OCI-LY1 (cell line): Measurements from ENCODE around the gene CTSO.

ENCODE experiments used
- EZH2 ChIP-seq: fragments of 200-600 bp; sonication (generic), shearing (Covaris generic); IDR thresholded peaks from 2 replicates; pipeline ENCODE4 v1.8.0; 2017; ENCODE audit warnings: borderline replicate concordance, mixed run types, mild to moderate bottlenecking, antibody characterized with exemption, low read length, moderate library complexity, mixed read lengths
- TF ChIP-seq, protein P1 (sequence below): fragments of 200-600 bp; sonication (generic), shearing (Covaris generic); IDR thresholded peaks from 2 replicates; pipeline ENCODE4 v1.5.1; 2017; ENCODE audit warnings: mild to moderate bottlenecking, antibody characterized with exemption, low read length, moderate library complexity, mixed read lengths

DNA sequence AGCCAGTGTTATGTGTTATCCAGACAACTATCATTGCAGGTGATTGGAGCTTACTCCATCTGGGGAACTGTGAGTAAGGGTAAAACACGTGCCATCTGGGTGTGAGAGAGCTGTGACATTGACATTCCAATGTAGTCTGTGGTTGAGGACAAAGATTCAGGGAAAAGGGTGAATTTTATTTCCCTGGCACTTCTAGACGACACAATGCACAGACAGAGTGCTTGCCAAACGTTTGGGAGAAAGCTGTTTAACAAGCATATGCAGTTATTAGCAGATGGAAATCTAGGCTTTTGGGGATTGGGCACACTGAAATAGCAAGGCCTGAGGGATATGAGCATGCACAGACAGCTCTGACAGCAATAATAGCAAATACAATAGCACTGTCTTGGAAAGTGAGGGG is 21.3 kb upstream of the CTSO start:
- TF ChIP-seq, protein P1, sequence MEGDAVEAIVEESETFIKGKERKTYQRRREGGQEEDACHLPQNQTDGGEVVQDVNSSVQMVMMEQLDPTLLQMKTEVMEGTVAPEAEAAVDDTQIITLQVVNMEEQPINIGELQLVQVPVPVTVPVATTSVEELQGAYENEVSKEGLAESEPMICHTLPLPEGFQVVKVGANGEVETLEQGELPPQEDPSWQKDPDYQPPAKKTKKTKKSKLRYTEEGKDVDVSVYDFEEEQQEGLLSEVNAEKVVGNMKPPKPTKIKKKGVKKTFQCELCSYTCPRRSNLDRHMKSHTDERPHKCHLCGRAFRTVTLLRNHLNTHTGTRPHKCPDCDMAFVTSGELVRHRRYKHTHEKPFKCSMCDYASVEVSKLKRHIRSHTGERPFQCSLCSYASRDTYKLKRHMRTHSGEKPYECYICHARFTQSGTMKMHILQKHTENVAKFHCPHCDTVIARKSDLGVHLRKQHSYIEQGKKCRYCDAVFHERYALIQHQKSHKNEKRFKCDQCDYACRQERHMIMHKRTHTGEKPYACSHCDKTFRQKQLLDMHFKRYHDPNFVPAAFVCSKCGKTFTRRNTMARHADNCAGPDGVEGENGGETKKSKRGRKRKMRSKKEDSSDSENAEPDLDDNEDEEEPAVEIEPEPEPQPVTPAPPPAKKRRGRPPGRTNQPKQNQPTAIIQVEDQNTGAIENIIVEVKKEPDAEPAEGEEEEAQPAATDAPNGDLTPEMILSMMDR, result no peak
- no peak for TF ChIP-seq EZH2
